ENCODE measurements around the gene PLCL2.

PLCL2 gene

GRCh38 chr3:16881896-16882630 is 2.7 kb upstream of the PLCL2 start:
- H3K36me3 Mint-ChIP-seq: no peaks in the 10 kb centered on the region
- H3K27me3 Mint-ChIP-seq: no peaks in the 10 kb centered on the region
- no peaks in the 10 kb centered on the region for H3K9me3 Mint-ChIP-seq (ENCODE audit: low read depth)
- peak overlapping the region; percentile 73 for H3K4me3 Mint-ChIP-seq
- H3K4me1 Mint-ChIP-seq (ENCODE audit: low read depth): peaks cover 12% of the 10 kb centered on the region
- peak overlapping the region; percentile 7 for H3K27ac Mint-ChIP-seq

DNA sequence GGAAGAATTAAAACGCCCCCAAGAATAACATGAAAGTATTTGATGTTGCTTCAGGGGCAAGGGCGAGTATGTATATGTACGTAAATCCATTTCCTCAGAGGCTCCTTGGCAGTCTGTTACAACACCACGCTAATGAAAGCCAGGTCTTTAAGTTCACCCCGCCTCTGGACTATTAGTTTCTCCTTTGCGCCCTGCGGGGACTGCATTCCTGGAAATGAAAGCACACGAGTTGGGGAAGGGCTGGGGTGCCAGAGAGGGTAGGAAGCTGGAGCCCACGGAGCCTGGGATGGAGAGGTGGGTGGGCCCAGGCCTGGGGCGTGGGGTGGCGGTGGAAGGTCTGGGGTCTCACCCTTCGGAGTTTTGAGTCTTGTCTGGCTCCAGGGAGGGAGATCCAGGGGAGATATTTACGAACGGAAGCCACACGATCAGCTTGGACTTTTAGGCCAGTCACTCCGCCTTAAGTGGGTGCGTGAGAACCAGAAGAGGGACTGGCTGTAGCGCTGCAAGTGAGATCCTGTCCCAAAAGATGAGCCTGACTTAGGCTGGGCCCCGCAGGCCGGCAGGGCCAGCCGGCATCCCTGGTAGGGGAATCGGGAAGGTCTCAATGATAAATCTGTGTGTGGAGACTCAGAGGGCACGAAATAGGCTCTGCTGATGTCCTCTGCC is 1.6 kb upstream of the PLCL2 start:
- Mint-ChIP-seq H3K36me3 (no peaks in the 10 kb centered on the region), H3K27ac (peak overlapping the region; percentile 82), H3K9me3 (ENCODE audit: low read depth) (no peaks in the 10 kb centered on the region), H3K27me3 (no peaks in the 10 kb centered on the region), H3K4me3 (peak overlapping the region; percentile 77), H3K4me1 (ENCODE audit: low read depth) (peaks cover 24% of the 10 kb centered on the region)

DNA sequence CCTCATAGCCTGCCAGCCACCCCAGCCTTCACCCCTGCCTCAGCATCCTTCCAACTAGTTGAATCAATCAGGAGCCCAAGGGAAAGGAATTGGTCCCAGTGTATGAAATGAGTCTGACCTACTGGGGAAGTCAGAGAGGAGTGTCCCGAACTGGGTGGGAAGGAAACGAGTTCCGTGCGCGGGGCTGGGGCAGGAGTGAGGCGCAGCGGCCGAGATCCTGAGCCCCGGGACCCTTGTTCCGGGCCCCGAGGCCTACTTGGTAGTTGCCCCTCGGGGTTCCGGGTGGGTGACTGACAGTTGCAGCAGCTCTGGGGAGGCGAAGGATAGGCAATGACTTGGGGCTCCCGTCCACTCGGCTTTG is 1.1 kb upstream of the PLCL2 start:
- H3K4me1 Mint-ChIP-seq (ENCODE audit: low read depth): peaks cover 29% of the 10 kb centered on the region
- peak overlapping the region; percentile 82 for H3K27ac Mint-ChIP-seq
- H3K9me3 Mint-ChIP-seq (ENCODE audit: low read depth): no peaks in the 10 kb centered on the region
- H3K27me3 Mint-ChIP-seq: no peaks in the 10 kb centered on the region
- no peaks in the 10 kb centered on the region for H3K36me3 Mint-ChIP-seq
- H3K4me3 Mint-ChIP-seq: peak overlapping the region; percentile 77

DNA sequence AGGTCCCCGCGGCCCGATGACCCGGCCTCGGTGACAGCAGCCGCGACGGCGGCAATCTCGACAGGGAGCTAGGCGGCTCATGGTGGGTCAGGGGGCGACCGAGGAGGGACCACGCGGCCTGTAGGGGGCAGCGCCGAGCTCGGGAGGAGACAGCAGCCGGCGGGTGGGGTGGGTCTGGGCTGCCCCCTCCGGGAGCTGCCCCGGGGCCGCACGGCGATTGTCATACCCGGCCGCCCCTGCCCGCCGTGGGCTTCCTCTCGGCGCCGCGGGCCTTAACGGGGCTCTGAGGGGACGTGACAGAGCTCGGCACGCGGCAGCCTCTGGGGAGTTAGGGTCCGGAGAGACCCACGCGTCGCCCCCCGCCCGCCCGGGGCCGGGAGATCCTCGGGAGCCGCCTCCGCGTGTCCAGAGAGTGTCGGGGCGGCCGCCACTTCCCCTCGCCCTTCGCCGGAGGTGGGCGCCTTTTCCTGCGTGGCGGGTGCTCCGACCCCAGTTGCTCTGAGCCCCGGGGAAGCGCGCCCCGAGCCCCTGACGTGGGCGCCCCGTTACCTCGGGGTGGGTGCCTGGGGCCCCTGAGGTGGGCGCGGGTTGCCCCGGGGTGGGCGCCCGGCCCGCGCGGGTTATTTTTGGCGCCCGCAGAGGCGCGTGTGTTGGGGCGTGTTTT is 539 bp upstream of the PLCL2 start:
- Mint-ChIP-seq H3K36me3 (no peaks in the 10 kb centered on the region), H3K4me3 (peak overlapping the region; percentile 90), H3K27me3 (no peaks in the 10 kb centered on the region), H3K9me3 (ENCODE audit: low read depth) (no peaks in the 10 kb centered on the region), H3K27ac (peak overlapping the region; percentile 93), H3K4me1 (ENCODE audit: low read depth) (peaks cover 34% of the 10 kb centered on the region)

DNA sequence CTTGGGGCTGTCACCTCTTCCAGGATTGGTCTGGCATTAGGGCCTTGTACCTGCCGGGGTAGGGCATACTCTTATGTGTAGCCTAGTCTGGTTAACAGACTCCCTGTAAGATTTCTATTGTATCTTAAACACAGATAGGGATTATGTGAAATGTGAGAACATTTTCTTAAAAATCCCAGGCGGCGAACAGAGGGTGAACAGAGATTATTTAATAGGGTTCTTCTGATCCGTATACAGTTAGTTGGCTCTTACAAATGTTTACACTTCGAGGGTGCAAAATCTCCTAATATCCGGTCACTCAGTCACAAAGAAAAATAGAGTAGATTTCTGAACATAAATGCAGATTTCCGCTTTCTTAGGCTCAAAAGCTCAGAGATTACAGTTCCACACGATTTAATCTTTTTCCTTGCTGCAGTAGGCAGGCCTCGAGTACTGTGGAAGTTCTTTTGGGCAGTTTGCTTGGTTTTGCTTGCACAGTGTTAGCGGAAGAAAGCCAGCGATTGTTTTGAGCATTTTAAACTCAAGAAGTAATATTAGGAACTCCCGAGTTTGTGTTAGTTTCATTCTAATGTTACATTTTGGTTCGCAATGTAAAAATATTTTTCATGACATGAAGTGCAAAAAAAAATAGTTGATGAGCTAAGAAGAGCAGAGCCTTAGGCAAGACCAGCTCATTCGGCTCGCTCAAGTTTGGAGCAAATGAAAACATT is 993 bp downstream of the PLCL2 start:
- Mint-ChIP-seq H3K27me3 (no peaks in the 10 kb centered on the region), H3K27ac (peak overlapping the region; percentile 96), H3K4me1 (ENCODE audit: low read depth) (peaks cover 49% of the 10 kb centered on the region), H3K36me3 (no peaks in the 10 kb centered on the region), H3K4me3 (peak overlapping the region; percentile 89), H3K9me3 (ENCODE audit: low read depth) (no peaks in the 10 kb centered on the region)

DNA sequence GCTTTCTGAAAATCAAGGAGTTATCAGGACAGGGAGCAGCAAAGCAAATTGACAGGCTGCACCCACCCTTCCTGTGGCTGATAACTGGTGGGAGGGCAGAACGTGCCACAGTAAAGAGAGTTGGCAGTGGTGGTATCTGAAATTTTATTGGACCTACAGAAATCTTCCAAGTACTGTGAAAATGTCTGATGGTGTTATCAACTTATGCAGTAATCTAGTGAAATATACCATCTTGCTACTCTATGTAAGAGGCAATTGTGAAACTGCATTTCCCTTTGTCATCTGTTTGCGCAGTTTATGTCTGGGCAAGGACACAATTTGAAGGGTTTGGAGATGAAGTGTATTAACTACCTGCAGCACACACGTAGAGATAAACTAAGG is 1.5 kb downstream of the PLCL2 start:
- no peaks in the 10 kb centered on the region for H3K27me3 Mint-ChIP-seq
- peak overlapping the region; percentile 89 for H3K4me3 Mint-ChIP-seq
- H3K9me3 Mint-ChIP-seq (ENCODE audit: low read depth): no peaks in the 10 kb centered on the region
- H3K36me3 Mint-ChIP-seq: no peaks in the 10 kb centered on the region
- H3K4me1 Mint-ChIP-seq (ENCODE audit: low read depth): peaks cover 55% of the 10 kb centered on the region
- H3K27ac Mint-ChIP-seq: peak overlapping the region; percentile 96

- Mint-ChIP-seq H3K4me1 (ENCODE audit: low read depth) (peaks cover 63% of the 10 kb centered on the region), H3K4me3 (peak overlapping the region; percentile 89), H3K27me3 (no peaks in the 10 kb centered on the region), H3K9me3 (ENCODE audit: low read depth) (no peaks in the 10 kb centered on the region), H3K36me3 (no peaks in the 10 kb centered on the region), H3K27ac (peak overlapping the region; percentile 96)
These were observed 2.4 kb downstream of the PLCL2 start for GRCh38 chr3:16887130-16887529.

- peak overlapping the region; percentile 96 for H3K27ac Mint-ChIP-seq
- peaks cover 74% of the 10 kb centered on the region for H3K4me1 Mint-ChIP-seq (ENCODE audit: low read depth)
- H3K4me3 Mint-ChIP-seq: peak overlapping the region; percentile 89
- no peaks in the 10 kb centered on the region for H3K9me3 Mint-ChIP-seq (ENCODE audit: low read depth)
- no peaks in the 10 kb centered on the region for H3K36me3 Mint-ChIP-seq
- H3K27me3 Mint-ChIP-seq: no peaks in the 10 kb centered on the region
These were observed 3.6 kb downstream of the PLCL2 start for GRCh38 chr3:16888356-16888755.

GRCh38 chr3:16888785-16889607 is 4.2 kb downstream of the PLCL2 start:
- Mint-ChIP-seq H3K27ac (peak overlapping the region; percentile 96), H3K9me3 (ENCODE audit: low read depth) (no peaks in the 10 kb centered on the region), H3K27me3 (no peaks in the 10 kb centered on the region), H3K4me1 (ENCODE audit: low read depth) (peaks cover 76% of the 10 kb centered on the region), H3K4me3 (peak overlapping the region; percentile 89), H3K36me3 (no peaks in the 10 kb centered on the region)

DNA sequence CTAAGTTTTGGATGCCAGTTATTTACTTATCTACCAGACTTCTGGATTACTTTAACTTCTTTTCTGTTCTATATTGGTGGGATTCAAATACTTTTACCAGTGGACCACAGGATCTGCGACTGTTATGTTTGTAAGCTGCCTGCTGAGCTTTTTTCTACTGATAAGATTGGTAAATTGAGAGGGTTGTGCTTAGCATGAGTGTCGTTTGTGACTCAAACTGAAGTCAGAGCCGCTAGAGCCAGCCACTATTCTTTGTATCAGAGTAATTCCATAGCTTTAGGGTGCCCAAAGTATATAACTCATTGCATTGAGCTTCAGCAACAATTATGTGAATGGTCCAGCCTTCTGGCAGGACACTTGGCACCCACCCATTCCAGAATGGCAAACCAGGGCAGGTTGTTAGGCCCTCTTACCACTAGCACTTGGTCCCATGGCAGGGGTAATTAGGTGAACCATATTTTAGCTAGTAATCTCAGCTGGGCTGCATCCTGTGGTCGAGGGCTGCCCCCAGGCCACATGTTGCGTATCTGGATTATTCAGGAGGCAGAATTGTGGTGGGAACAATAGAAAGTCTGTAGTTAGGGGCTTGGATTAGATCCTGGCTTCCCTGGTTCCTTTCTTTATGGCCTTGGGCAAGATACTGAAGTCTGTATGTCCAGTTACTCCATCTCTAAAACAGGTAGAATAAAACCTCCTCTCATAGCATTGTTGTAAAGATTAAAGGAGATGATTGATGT is 6.0 kb downstream of the PLCL2 start:
- H3K27ac Mint-ChIP-seq: peak overlapping the region; percentile 66
- H3K4me3 Mint-ChIP-seq: peak overlapping the region; percentile 89
- H3K4me1 Mint-ChIP-seq (ENCODE audit: low read depth): peaks cover 84% of the 10 kb centered on the region
- H3K27me3 Mint-ChIP-seq: no peaks in the 10 kb centered on the region
- no peaks in the 10 kb centered on the region for H3K9me3 Mint-ChIP-seq (ENCODE audit: low read depth)
- H3K36me3 Mint-ChIP-seq: no peaks in the 10 kb centered on the region

DNA sequence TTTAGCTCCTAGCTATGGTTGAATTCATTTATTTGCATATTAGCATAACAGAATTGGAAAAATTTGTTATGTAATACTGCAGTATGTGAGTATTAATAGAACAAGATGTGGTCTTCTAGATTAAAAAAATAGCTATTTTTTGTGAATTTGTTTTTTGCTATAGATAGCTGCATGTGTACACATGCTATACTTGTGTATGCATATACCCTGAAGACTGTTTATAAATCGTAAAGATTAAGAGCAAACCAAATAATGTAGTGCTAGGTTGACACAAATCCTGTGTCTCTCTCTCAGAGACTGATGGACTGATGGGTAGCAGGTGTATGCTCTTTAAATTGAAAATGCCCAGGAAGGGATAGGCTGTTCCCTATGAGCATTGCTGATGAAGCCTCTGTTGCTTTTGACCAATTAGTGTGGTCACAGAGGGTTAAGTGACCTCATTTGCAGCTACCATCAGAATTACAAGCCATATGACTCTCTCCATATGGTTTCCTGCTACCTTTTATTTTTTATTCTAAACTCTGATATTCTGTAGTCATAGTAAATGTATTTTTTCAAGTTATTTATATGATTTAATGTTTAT is 9.0 kb downstream of the PLCL2 start:
- Mint-ChIP-seq H3K36me3 (no peaks in the 10 kb centered on the region), H3K4me1 (ENCODE audit: low read depth) (peaks cover 87% of the 10 kb centered on the region), H3K27me3 (no peaks in the 10 kb centered on the region), H3K27ac (no peak overlapping the region), H3K4me3 (no peak overlapping the region), H3K9me3 (ENCODE audit: low read depth) (no peaks in the 10 kb centered on the region)

DNA sequence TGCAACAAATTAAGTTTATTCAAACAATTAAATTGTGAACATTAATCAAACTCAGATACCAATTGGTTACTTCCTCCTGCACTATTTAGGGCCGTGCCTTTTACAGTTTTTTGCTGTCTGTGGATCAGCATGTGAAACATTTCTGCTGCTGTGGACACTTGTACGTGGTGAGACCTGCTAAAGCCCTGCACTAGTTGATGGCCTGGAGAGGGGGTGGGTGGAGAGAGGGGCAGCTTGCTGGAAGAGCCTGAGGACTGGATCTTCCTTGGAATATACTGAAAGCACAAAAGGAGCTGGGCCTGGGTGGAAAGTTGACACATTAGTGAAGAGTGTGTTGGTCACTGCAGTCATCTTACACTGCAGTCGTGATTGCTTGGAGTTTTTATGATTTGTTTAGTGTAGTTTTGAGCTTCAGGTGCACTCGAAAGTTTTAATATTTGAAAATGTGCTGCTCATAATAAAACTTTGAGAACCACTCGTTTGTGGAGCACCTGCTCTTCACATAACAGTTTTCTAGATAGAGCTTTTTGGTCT is 11.4 kb downstream of the PLCL2 start:
- peaks cover 87% of the 10 kb centered on the region for H3K4me1 Mint-ChIP-seq (ENCODE audit: low read depth)
- H3K9me3 Mint-ChIP-seq (ENCODE audit: low read depth): no peaks in the 10 kb centered on the region
- no peak overlapping the region for H3K4me3 Mint-ChIP-seq
- H3K27ac Mint-ChIP-seq: peak overlapping the region; percentile 89
- H3K36me3 Mint-ChIP-seq: no peaks in the 10 kb centered on the region
- no peaks in the 10 kb centered on the region for H3K27me3 Mint-ChIP-seq

- no peaks in the 10 kb centered on the region for H3K36me3 Mint-ChIP-seq
- peaks cover 87% of the 10 kb centered on the region for H3K4me1 Mint-ChIP-seq (ENCODE audit: low read depth)
- H3K9me3 Mint-ChIP-seq (ENCODE audit: low read depth): no peaks in the 10 kb centered on the region
- peak overlapping the region; percentile 33 for H3K4me3 Mint-ChIP-seq
- H3K27me3 Mint-ChIP-seq: no peaks in the 10 kb centered on the region
- peak overlapping the region; percentile 89 for H3K27ac Mint-ChIP-seq
These were observed 12.1 kb downstream of the PLCL2 start for GRCh38 chr3:16896820-16897219.
